Measurements from ENCODE around the gene MIEF2.
A peak's percentile ranks its signal among the peaks of the same experiment; 100 is the strongest.

MIEF2 gene

GRCh38 chr17:18235743-18236256 lies 24.7 kb upstream of the MIEF2 start:
- DNase-seq = no peak

DNA sequence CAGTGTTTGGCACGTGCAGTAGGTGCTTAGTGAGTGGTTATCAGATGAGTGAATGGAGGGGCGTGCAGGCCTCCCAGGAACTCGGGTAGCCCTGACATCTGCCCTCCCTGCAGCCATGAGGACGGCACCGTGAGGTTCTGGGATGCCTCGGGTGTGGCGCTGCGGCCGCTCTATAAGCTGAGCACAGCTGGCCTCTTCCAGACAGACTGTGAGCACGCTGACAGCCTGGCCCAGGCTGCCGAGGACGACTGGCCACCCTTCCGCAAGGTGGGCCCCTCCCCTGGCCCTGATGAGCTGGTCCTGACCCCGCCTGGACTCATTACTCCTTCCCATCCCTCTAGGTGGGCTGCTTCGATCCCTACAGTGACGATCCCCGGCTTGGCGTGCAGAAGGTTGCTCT lies 24.0 kb upstream of the MIEF2 start:
- no peak for DNase-seq

DNA sequence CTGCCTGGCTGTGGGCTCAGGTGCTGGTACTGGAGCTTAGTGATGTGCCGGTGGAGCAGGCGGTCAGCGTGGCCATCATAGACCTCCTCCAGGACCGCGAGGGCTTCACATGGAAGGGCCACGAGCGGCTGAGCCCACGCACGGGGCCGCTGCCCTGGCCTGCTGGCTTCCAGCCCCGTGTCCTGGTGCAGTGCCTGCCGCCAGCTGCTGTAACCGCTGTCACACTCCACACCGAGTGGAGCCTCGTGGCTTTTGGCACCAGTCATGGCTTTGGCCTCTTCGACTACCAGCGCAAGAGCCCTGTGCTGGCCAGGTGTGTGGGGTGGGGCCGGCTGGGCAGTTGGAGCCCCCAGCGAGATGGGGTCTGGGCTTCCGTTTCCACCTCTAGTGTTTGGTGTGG lies 23.0 kb upstream of the MIEF2 start:
- DNase-seq = no peak

DNA sequence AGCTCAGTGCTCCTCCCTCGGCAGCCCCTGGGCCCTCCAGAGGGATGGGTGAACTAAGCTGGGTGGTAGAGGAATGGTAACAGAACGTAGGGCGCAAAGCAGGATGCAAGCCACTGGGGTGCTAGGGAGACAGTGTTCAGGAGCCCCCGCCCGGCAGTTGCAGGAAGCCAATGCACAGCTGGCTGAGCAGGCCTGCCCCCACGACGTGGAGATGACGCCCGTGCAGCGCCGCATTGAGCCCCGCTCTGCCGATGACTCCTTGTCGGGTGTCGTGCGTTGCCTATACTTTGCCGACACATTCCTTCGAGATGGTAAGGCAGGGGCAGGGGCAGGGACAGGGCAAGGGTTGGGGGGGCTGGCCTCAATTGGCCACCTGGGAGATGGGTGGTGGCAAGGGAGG lies 22.2 kb upstream of the MIEF2 start:
- no peak for DNase-seq

- no peak for DNase-seq
Observed at GRCh38 chr17:18240449-18240848, 20.0 kb upstream of the MIEF2 start.

DNA sequence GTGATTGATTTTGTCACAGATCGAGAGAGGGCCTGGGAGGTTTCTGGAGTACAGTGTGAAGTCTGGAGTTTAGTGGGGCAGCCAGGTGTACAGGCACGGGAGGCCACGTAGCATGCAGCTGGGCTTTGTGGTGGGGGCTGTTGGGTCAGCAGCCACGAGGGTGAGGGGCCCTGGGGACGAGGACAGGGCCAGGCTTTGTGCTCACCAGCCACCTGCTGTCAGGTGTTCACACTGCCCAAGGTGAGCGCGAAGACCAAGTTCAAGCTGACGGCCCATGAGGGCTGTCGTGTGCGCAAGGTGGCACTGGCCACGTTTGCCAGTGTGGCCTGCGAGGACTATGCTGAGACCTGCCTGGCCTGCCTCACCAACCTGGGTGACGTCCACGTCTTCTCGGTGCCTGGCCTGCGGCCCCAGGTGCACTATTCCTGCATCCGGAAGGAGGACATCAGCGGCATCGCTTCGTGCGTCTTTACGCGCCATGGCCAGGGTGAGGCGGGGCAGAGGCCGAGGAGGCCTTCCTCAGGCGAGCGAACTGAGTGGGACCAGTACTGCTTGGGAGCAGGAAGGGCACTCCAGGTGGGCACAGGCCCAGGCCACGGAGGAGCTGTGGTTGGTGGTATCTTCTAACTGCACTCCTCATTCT lies 19.1 kb upstream of the MIEF2 start:
- no peak for DNase-seq

- no peak for DNase-seq
Observed at GRCh38 chr17:18245038-18245776, 15.3 kb upstream of the MIEF2 start.

GRCh38 chr17:18246109-18246725 lies 14.2 kb upstream of the MIEF2 start:
- DNase-seq = no peak

DNA sequence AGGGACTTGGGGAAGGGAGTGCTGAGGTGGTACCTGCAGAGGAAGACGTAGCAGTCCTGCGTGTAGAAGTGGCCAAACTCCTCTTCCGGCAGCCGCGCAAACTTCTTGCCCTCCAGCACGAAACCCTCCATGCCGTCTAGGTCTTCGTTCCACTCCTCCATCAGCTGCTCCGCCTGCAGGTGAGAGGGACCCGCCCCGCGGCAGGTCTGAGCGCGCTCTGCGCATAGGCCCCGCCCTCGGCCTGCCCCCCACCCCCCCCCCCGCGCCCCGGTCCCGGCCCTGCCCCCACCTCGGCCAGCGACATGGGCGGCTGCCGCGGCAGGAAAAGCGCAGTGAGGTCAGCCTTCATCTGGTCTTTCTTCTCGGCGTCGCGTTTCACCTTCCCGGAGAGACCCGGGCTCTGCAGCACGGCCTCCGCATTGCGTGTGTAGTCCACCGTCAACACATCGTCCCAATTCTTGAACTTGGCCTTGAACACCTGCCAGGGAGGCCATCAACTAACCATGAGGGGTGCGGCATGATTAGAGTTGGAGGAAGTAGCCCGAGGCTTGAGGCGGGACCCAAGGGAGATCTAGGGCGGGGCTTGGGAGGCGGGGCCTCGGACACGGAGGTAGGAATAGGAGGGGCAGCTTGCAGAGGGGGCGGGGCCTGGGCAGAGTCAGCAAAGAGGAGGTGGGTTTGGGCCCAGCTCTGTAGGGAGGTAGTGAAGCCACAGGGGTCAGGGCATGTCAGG lies 13.4 kb upstream of the MIEF2 start:
- DNase-seq = peak; percentile 29

- no peak for DNase-seq
Observed at GRCh38 chr17:18247613-18248001, 12.9 kb upstream of the MIEF2 start.

DNA sequence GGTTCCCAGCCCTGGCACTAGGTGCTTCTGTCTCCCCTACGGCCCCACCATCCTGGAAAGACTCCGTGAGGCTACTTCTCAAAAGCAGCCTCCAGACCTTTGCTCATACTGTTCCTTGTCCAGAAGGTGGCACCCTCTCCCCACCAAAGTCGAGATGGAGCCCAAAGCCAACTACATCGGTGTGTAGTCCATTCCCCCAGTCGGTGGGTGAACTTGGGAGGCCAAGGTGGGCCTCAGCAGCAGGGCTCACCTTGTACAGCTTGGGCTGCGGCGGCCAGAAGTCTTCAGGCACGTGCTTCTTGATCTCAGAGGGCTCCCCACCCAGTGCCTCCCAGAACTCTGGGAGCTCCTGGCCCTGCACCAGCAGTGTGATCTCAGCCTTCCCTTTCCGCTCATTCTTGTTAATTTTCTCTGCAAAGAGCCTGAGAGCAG lies 12.1 kb upstream of the MIEF2 start:
- DNase-seq = peak; percentile 71

DNA sequence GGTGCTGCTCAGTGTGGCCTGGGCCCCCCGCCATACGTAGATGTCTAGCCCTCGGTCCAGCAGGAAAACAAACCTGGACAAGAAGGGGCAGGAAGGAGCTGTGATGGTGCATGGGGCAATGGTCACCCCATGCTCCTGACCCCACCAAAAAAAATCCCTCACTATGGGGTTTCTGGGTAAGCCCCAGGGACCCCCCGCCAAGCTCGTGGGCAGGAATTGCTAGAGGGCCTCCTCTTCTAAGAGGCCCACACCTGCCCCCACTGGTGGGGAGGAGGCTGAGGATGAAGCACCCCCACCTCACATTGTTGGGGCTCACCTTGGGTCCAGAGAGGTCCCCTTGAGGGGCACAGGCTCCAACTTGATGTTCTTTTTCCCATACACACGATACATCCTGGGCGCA lies 11.7 kb upstream of the MIEF2 start:
- DNase-seq = no peak

DNA sequence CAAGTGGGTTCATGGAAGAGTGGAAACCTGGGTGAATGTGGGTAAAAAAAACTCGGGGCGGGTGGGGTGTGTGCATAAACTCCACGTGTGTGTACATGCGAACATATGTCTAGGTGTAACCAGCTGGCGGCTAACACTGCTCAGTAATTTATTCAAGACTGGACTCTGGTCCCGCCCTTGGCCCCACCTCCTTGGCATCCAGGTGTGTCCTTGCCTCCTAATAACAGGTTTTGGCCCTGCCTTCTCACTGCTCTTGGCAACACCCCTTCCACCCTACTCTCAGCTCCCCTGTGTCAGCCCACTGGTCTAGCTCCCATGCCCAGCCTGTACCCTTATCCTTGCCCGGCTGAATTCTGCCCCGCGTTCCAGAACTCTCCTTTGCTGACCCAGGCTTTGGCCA lies 10.2 kb upstream of the MIEF2 start:
- DNase-seq = no peak

DNA sequence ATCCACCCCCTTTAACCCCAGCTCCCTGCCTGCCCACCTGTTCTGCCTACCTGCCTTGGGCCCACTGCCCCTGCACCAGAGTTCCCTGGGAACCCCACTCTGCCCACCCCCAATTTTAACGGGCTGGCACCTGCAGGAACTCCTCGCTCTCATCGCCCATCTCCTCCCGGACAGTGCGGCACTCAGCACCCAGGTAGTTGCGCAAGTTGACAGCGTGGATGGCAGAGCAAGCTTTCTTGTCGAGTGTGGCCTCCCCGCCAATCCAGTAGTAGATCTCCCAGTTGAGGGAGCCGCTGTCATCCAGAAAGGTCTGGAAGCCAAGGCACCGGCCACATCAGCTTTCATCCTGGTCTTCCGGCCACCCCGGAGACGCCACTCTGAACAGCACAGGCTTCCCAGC lies 9.8 kb upstream of the MIEF2 start:
- no peak for DNase-seq

DNA sequence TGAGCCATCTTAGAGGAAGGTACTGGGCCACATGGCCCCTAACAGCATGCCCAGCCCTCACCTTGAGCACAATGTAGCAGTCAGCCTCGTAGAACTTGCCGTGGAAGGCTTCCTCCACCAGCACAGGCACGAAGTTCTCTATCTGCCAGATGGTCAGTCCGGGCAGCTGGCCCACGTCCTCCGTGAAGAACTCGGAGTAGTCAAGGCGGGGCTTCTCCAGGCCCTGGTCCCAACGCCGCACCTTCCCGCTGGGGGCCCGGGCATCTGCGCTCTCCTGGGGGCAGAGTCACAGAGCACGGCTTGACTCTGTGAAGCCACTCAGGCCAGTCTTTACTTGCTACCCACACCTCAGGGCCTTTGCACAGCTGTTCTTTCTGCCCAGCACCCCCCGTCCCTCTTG lies 9.3 kb upstream of the MIEF2 start:
- no peak for DNase-seq

- no peak for DNase-seq
Observed at GRCh38 chr17:18252160-18252559, 8.3 kb upstream of the MIEF2 start.

DNA sequence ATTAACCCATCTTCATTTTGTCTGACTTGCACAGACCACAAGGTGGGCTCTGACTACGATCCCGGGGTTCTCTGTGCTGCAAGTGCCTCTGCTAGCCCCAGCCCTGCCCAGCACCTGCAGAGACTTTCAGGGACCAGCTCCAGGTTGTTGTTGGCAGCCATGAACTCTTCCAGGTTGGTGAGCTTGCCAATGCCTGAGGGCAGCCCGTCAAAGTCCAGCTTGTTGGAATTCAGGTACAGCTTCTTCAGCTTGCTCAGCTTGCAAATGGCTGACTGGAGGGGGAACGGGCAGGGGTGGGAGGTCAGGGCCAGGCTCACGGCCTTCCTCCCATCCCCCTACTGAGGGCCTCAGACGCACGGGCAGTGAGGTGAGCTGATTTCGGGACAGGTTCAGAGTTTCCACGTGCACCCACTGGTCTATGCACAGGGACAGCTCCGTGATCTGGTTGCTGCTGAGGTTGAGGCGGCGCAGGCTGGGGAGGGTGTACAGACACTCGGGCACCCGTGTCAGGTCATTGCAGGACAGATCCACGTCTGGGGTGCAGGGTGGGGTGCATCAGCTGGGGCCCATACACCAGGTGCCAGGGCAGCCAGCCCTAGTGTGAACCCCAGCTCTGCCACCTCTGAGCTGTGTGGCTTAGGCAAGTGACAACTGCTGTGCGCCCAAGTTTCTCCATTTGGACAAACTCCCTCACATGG lies 7.1 kb upstream of the MIEF2 start:
- DNase-seq = no peak

DNA sequence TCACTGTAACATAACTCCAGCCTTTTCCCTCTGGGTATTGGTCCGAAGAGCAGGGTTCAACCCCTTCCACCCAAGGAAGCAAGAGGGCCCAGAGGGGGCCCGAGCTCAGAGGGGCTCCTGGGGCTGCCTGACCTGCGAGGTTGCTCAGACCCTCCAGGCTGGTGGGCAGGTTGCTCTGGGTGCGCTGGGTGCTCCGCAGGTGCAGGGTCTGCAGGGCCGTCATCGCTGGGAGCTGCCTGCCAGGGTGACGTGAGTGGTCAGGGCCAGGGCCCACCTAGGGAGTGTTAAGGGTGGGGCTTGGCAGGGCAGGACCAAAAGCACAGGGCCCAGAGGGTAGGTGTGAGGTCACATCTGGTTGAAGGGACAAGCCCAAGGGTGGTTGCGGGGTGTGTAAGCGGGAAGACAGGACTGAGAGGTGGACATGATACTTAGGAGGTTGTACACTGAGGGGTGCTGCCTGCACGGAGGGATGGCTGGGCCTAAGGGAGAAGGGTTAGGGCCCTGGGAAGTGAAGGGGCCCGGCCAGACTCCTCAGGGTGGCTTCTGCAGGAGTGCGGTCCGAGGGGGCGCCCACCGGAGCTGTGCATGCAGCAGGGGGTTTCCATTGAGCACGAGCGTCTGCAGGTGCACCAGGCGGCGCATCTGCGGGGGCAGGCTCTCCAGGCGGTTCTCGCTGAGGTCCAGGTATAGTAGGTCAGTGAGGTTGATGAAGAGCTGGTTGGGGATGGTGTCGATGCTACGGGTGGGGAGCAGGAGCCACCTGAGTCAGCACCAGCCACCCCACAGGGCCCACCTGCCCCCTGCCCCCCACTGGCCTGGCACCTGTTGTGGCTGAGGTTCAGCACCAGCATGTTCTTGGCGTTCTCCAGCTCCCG lies 6.3 kb upstream of the MIEF2 start:
- DNase-seq = no peak

DNA sequence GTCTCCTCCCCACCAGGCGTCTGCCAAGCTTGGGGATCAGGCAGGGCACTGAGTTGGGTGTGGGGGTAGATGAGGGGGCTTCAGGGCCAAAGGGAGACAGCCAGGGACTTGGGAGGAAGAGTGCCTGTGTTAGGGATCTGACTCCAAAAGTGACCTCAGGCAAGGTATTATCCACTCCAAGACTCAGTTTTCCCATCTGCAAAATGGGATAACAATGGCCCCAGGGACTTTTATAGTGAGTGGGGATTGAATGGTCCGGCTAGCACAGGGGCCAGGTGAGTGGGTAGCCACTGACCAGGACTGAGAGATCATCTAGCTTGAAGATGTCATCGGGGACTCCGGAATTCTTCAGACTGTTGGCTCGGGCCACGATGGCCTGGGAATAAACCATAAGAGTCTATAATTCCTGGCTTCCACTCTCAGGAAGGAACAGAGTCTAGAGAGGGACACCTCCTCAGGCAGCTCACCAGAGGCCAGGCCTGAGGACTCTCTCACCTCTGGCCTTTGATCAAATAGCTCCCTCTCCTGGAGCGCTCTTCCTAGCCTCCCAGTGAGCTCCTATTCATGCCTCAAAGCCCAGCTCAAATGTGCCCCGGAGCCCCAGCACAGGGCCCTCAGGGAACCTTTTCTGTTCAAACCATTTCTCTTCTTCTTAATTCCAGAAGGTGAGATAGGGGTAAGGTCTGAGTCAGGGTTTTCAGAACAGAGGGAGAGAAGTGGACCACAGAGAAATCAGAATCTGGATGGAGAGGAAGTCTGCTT lies 5.4 kb upstream of the MIEF2 start:
- no peak for DNase-seq

DNA sequence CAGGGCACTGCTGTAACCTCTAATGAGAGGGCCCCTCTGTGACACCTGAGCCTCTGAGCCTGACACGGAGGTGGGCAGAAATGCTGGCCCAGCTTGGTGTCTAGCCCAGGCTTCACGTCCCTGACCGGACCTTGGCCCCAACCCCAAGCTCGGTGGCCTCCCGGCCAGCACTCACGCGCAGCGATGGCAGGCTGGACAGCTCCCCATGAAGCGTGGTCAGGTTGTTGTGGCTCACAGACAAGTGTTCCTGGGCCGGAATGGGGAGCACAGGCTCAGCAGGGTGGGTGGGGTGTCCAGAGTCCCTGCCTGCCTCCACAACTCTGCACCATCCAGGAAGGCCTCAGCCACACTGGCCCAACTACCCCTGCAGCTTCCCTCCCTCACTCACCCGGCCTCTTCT lies 4.1 kb upstream of the MIEF2 start:
- DNase-seq = no peak

- DNase-seq = no peak
Observed at GRCh38 chr17:18256776-18257175, 3.7 kb upstream of the MIEF2 start.
